Adrenal gland (tissue), 5 donors: ENCODE results near the gene TLE3.

Experiments used
- POLR2A ChIP-seq, 2 donors: fragments of 450-650 bp; IDR thresholded peaks; one replicate each; pipeline ENCODE4 v1.6.1; 2017; ENCODE audit warnings: antibody characterized with exemption in 2 of 2, mild to moderate bottlenecking in 2 of 2, moderate library complexity in 1 of 2
- TF ChIP-seq, protein P1 (sequence below), 6 experiments: fragments of 450-650 bp in 4 of 6; fragments of 200-600 bp in 2 of 6; sonication (generic) in 1 of 6; IDR thresholded peaks; 1 replicate in 5 of 6; 2 replicates in 1 of 6; pipeline versions ENCODE4 v1.5.1 to v1.8.0; 2016 to 2021; ENCODE audit warnings: antibody characterized with exemption in 6 of 6, mild to moderate bottlenecking in 2 of 6, moderate library complexity in 1 of 6
- donor health status: DM: no; HTN: no; CAD: no.

DNA sequence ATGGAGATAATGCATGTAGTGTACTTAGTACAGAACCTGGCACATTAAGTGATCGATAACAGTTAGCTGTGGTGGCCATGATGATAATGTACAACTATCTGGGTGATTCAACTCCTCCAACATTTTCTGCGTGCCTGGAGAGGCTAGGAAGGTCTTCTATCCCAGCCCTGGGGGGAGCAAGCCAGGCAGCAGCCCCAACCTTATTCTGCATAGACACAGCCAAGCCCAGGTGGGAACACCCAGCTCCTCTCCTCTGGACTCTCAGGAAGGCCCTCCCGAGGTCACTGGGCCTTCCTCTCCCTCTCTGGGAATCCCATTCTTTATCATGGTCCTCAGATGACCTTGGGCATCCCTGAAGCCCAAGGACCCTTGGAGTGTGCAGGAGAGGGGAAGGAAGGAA lies 5.1 kb upstream of the TLE3 start:
- TF ChIP-seq, protein P1, sequence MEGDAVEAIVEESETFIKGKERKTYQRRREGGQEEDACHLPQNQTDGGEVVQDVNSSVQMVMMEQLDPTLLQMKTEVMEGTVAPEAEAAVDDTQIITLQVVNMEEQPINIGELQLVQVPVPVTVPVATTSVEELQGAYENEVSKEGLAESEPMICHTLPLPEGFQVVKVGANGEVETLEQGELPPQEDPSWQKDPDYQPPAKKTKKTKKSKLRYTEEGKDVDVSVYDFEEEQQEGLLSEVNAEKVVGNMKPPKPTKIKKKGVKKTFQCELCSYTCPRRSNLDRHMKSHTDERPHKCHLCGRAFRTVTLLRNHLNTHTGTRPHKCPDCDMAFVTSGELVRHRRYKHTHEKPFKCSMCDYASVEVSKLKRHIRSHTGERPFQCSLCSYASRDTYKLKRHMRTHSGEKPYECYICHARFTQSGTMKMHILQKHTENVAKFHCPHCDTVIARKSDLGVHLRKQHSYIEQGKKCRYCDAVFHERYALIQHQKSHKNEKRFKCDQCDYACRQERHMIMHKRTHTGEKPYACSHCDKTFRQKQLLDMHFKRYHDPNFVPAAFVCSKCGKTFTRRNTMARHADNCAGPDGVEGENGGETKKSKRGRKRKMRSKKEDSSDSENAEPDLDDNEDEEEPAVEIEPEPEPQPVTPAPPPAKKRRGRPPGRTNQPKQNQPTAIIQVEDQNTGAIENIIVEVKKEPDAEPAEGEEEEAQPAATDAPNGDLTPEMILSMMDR (IDR thresholded peaks at IDR 0.05): no peak
- no peak for TF ChIP-seq POLR2A (IDR thresholded peaks at IDR 0.05)
